CD4-positive, CD25-positive, alpha-beta regulatory T cell (primary cell): ENCODE data around the gene RNASE13. TPM values are rescaled to one million over a fixed set of nuclear protein-coding genes. Genes with fewer than 3 reads are reported as not detected.
"Not testable (repeated sequence)": the region's sequence is repeated elsewhere in the genome, so short reads cannot be mapped to it uniquely, and the experiment has no call there.

ENCODE experiments used
- ATAC-seq, 2 donors: fragments of 150-1000 bp; cut with Tn5 transposase; one replicate each; pipeline ENCODE4 v1.10.0; 2021; ENCODE audit warnings: low read depth in 2 of 2, moderate number of reproducible peaks in 2 of 2, moderate library complexity in 1 of 2
- DNase-seq, 3 donors: peaks; one replicate each; pipeline versions ENCODE4 v3.0.0 to v3.0.0-alpha.2; 2012 to 2022; ENCODE audit warnings: mixed read lengths in 1 of 3
- H3K27ac ChIP-seq: one replicate; pipeline ENCODE4 v1.7.0; 2013; ENCODE audit warnings: mild to moderate bottlenecking, low read length; ENCODE audit not compliant: insufficient read depth, poor library complexity, severe bottlenecking
- H3K27me3 ChIP-seq: one replicate; pipeline ENCODE4 v1.7.0; 2013; ENCODE audit warnings: low read length; ENCODE audit not compliant: control insufficient read depth, insufficient read depth
- H3K36me3 ChIP-seq: one replicate; pipeline ENCODE4 v1.7.0; 2013; ENCODE audit warnings: mild to moderate bottlenecking, low read length, moderate library complexity; ENCODE audit not compliant: control insufficient read depth, insufficient read depth
- H3K4me1 ChIP-seq: 2 replicates; pipeline ENCODE4 v1.7.0; 2013; ENCODE audit warnings: mild to moderate bottlenecking, low read length; ENCODE audit not compliant: insufficient read depth, control insufficient read depth, poor library complexity, severe bottlenecking
- H3K4me3 ChIP-seq: one replicate; pipeline ENCODE4 v1.7.0; 2013; ENCODE audit warnings: low read depth, mild to moderate bottlenecking, low read length, moderate library complexity
- H3K9me3 ChIP-seq, 2 experiments: 1 replicate in 1 of 2; 2 replicates in 1 of 2; pipeline ENCODE4 v1.7.0; 2013; ENCODE audit warnings: low read length in 2 of 2, mild to moderate bottlenecking in 1 of 2, moderate library complexity in 1 of 2; ENCODE audit not compliant: control insufficient read depth in 2 of 2
- H3K27ac Mint-ChIP-seq, 3 donors: one replicate each; pipeline ENCODE4 v1.8.0; 2020 to 2022; ENCODE audit warnings: mild to moderate bottlenecking in 3 of 3, mixed read lengths in 3 of 3, moderate library complexity in 2 of 3
- H3K27me3 Mint-ChIP-seq: one replicate; pipeline ENCODE4 v1.8.0; 2022; ENCODE audit warnings: mild to moderate bottlenecking, mixed read lengths
- H3K36me3 Mint-ChIP-seq: one replicate; pipeline ENCODE4 v1.8.0; 2020; ENCODE audit warnings: mixed read lengths
- H3K4me1 Mint-ChIP-seq, 4 donors: one replicate each; pipeline ENCODE4 v1.8.0; 2020 to 2022; ENCODE audit warnings: mixed read lengths in 4 of 4, mild to moderate bottlenecking in 1 of 4
- H3K4me3 Mint-ChIP-seq, 4 donors: one replicate each; pipeline ENCODE4 v1.8.0; 2020 to 2022; ENCODE audit warnings: mild to moderate bottlenecking in 4 of 4, mixed read lengths in 4 of 4, moderate library complexity in 3 of 4
- H3K9me3 Mint-ChIP-seq, 7 donors: one replicate each; pipeline ENCODE4 v1.8.0; 2020 to 2022; ENCODE audit warnings: mixed read lengths in 7 of 7, mild to moderate bottlenecking in 3 of 7, moderate library complexity in 2 of 7
- polyA plus RNA-seq, 4 donors: library from polyadenylated mRNA; unstranded; fragments of 300-500 nt; fragmentation: Illumina TruSeq; gene quantifications; one replicate each; pipeline ENCODE4 v1.2.3, GENCODE V29; 2021
- total RNA-seq: library from RNA; stranded (reverse); gene quantifications from one replicate; pipeline ENCODE4 v1.2.3, GENCODE V29; 2022

The RNASE13 gene
- total and polyA plus RNA-seq, 5 donors from 2014 or later, result not detected

GRCh38 chr14:21015312-21015711 is 19.3 kb downstream of the RNASE13 start:
- Mint-ChIP-seq H3K4me3 (no peak overlapping the region), H3K27ac (no peak overlapping the region), H3K4me1 (no peaks in the 10 kb centered on the region), H3K9me3 (no peaks in the 10 kb centered on the region), H3K36me3 (peaks cover 21% of the 10 kb centered on the region), H3K27me3 (peaks cover 22% of the 10 kb centered on the region)
- Histone ChIP-seq H3K4me1 (no peaks in the 10 kb centered on the region), H3K27me3 (peaks cover 14% of the 10 kb centered on the region), H3K4me3 (no peak overlapping the region), H3K9me3 (no peaks in the 10 kb centered on the region), H3K27ac (no peak overlapping the region), H3K36me3 (peaks cover 9% of the 10 kb centered on the region)
- ATAC-seq (no peak), DNase-seq (no peak)

DNA sequence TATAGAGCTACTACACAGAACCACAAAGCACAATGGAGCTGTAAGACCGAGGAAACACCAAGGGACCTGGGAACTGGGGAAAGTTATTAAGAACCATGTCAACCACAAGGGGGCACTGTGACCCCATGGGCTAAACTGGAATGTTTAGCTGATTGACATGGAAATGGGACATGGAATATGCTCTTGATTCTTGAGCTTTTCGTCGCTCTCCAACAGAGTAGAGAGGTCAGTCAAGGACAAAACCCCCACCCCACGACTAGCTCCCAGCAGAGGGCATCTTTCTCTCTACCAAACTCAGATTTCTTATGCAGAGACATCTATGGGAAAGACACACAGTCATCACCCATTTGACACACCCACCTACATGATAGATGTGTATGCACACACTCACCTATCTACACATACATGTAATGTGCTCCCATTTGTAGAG is 19.8 kb downstream of the RNASE13 start:
- peak; percentile 64 to 68 for ATAC-seq
- Mint-ChIP-seq H3K27ac (no peak overlapping the region), H3K4me3 (no peak overlapping the region)

DNA sequence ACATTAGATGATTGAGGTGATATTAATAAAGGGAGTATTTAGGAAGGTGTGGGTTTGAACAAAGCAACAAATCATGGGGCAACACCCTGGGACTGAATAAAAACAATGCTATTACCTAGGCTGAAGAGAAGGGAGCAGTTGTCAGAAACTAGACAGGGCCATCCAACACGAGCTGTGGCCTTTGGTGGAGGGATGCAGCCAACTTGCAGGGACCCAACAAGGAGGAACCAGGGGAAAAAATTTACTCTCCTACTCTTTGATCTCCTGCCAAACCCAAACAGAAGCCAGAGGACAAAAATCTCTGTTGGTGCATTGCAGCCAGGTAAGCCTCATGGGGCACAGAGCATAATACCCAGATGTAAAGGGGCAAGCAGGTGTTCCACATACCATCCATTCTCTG is 23.5 kb downstream of the RNASE13 start:
- H3K4me3 ChIP-seq, result no peak overlapping the region
- Mint-ChIP-seq H3K36me3 (no peaks in the 10 kb centered on the region), H3K27ac (no peak overlapping the region), H3K9me3 (no peaks in the 10 kb centered on the region), H3K4me1 (no peaks in the 10 kb centered on the region), H3K4me3 (no peak overlapping the region), H3K27me3 (peaks cover 26% of the 10 kb centered on the region)
- no peaks in the 10 kb centered on the region for H3K36me3 ChIP-seq
- no peaks in the 10 kb centered on the region for H3K4me1 ChIP-seq
- DNase-seq (no peak), ATAC-seq (no peak)
- no peak overlapping the region for H3K27ac ChIP-seq
- peaks cover 14% of the 10 kb centered on the region for H3K27me3 ChIP-seq
- no peaks in the 10 kb centered on the region for H3K9me3 ChIP-seq

More for the DNA sequence above, 19.8 kb downstream of the RNASE13 start:
- H3K36me3 Mint-ChIP-seq, result peaks cover 20% of the 10 kb centered on the region
- Histone ChIP-seq H3K9me3 (no peaks in the 10 kb centered on the region), H3K4me3 (no peak overlapping the region), H3K36me3 (peaks cover 9% of the 10 kb centered on the region), H3K4me1 (no peaks in the 10 kb centered on the region), H3K27me3 (peaks cover 14% of the 10 kb centered on the region), H3K27ac (no peak overlapping the region)
- H3K9me3 Mint-ChIP-seq, result no peaks in the 10 kb centered on the region
- H3K27me3 Mint-ChIP-seq, result peaks cover 22% of the 10 kb centered on the region
- H3K4me1 Mint-ChIP-seq, result no peaks in the 10 kb centered on the region
- DNase-seq, result peak; percentile 72 to 79 (median 73)

- H3K27me3 Mint-ChIP-seq, result peaks cover 25% of the 10 kb centered on the region
- not testable (repeated sequence) for H3K4me3 ChIP-seq, H3K9me3 Mint-ChIP-seq, H3K36me3 Mint-ChIP-seq, H3K4me3 Mint-ChIP-seq, ATAC-seq, H3K4me1 Mint-ChIP-seq, DNase-seq, H3K9me3 ChIP-seq, H3K27ac Mint-ChIP-seq, H3K27ac ChIP-seq, H3K4me1 ChIP-seq, H3K36me3 ChIP-seq
- peaks cover 14% of the 10 kb centered on the region for H3K27me3 ChIP-seq
Observed at GRCh38 chr14:21009721-21010120, 24.9 kb downstream of the RNASE13 start.

DNA sequence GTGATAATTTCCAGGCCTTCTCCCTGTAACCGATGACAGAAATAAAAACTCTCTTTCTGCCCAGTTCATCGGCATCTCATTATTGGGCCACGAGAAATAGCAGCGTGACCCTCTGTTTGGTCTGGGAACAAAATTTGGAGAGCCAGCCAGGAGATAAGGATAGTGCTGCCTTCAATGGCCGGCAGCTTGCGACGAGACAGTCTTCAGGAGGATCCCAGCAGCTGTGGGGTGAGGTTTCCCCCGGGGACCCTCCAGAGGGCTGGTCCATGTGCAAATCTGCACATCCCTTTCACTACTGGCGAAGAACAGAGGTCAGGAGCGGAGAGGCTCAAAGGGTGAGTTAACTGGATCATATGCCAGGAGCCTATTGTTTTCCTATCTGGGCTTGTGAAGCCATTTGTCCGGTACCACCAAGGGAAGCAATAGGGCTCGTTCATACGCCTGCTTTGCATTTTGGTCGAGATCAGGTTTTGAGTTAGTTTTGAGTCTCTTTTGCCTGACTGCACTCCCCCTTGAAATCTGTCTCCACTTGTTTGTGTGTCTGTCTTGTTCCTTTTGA is 30.7 kb downstream of the RNASE13 start:
- no peak for ATAC-seq
- H3K4me3 Mint-ChIP-seq, result no peak overlapping the region

DNA sequence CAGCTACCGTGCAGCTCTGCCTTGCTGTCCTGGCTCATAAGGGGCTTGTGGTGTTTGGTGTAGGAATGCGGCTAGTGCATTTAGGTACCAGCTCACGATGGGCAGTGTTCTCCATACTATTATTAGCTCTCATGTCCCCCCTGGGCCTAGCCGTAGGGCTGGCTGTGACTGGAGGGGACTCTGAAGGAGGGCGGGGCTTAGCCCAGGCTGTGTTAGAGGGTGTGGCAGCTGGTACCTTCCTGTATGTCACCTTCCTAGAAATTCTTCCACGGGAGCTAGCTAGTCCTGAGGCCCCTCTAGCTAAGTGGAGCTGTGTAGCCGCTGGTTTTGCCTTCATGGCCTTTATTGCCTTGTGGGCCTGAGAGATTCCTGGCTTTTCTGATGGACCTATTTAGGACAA is 33.4 kb downstream of the RNASE13 start:
- H3K4me3 Mint-ChIP-seq, result no peak overlapping the region
- no peaks in the 10 kb centered on the region for H3K9me3 Mint-ChIP-seq
- peaks cover 3% of the 10 kb centered on the region for H3K36me3 Mint-ChIP-seq
- H3K36me3 ChIP-seq, result peaks cover 15% of the 10 kb centered on the region
- H3K4me1 Mint-ChIP-seq, result peaks cover 0 to 6% (median 0%) of the 10 kb centered on the region in 4 donors
- H3K27ac ChIP-seq, result no peak overlapping the region
- peaks cover 12% of the 10 kb centered on the region for H3K27me3 Mint-ChIP-seq
- ATAC-seq (no peak), DNase-seq (no peak)
- no peaks in the 10 kb centered on the region for H3K27me3 ChIP-seq
- H3K9me3 ChIP-seq, result no peaks in the 10 kb centered on the region
- peak overlapping the region in 1 of 3 donors; percentile 15 for H3K27ac Mint-ChIP-seq
- no peak overlapping the region for H3K4me3 ChIP-seq
- H3K4me1 ChIP-seq, result no peaks in the 10 kb centered on the region

More for the DNA sequence above, 30.7 kb downstream of the RNASE13 start:
- no peak for DNase-seq
- Mint-ChIP-seq H3K36me3 (no peaks in the 10 kb centered on the region), H3K27ac (no peak overlapping the region), H3K9me3 (no peaks in the 10 kb centered on the region), H3K27me3 (peaks cover 15% of the 10 kb centered on the region), H3K4me1 (no peaks in the 10 kb centered on the region)
- H3K4me3 ChIP-seq, result no peak overlapping the region
- H3K9me3 ChIP-seq, result no peaks in the 10 kb centered on the region
- no peaks in the 10 kb centered on the region for H3K4me1 ChIP-seq
- no peaks in the 10 kb centered on the region for H3K27me3 ChIP-seq
- no peaks in the 10 kb centered on the region for H3K36me3 ChIP-seq
- no peak overlapping the region for H3K27ac ChIP-seq

DNA sequence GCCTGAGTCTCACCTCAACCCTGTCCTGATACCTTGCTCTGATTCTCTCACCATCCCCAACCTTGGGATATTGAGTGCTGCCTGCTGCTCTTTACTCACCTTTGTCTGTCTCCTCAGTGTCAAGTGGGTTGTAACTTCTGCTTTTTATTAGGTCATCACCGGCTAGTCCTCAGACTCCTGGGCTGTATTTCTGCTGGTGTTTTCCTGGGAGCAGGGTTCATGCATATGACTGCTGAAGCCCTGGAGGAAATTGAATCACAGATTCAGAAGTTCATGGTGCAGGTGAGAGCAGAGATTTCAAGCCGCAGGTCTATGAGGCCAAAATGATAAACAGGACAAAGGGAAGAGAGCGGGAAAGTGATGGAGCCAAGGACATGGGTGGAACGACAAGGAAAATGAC is 35.0 kb downstream of the RNASE13 start:
- H3K9me3 Mint-ChIP-seq, result no peaks in the 10 kb centered on the region
- H3K36me3 Mint-ChIP-seq, result peaks cover 18% of the 10 kb centered on the region
- no peaks in the 10 kb centered on the region for H3K9me3 ChIP-seq
- no peak overlapping the region for H3K27ac Mint-ChIP-seq
- no peaks in the 10 kb centered on the region for H3K27me3 ChIP-seq
- peaks cover 0 to 9% (median 0%) of the 10 kb centered on the region in 4 donors for H3K4me1 Mint-ChIP-seq
- H3K36me3 ChIP-seq, result peaks cover 32% of the 10 kb centered on the region
- H3K27ac ChIP-seq, result no peak overlapping the region
- DNase-seq, result no peak
- no peak for ATAC-seq
- H3K4me1 ChIP-seq, result no peaks in the 10 kb centered on the region
- no peak overlapping the region for H3K4me3 Mint-ChIP-seq
- H3K27me3 Mint-ChIP-seq, result peaks cover 12% of the 10 kb centered on the region
- no peak overlapping the region for H3K4me3 ChIP-seq

DNA sequence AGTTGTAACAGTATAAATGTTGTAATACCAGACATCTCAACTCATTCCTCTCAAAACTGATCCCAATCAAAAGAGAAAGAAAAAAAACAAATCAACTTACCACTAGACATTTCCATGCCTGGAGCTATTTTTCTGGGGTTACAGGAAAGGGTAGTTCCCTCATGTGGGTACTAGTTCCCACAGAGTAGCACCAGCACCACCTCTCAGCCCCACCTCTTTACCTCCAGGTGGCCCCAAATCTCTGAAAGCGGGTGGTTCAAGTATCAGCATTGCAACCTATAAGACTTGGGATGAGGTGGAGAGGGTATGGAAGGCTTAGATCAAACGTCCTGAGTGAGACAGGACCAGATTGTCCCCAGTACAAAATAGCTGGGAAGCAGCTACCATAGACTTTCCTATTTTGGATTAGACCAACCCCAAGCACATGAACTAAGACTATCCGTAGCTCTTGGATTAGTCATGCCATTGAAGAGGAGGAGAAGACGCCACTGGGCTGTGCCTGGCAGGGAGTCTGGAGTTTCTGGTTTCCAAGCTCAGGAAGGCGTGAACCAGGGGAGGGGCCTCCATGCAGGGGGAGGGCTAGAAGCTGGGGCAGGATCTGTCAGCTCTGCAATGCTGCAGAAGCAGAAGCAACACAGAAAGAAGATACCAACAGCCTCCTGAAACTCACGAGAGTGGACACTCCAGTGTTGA is 35.8 kb downstream of the RNASE13 start, which contains the start of gene SLC39A2:
Gene SLC39A2, plus strand, starts transcription at position 620 of the 693 bp plus-strand sequence. CDS start 154 bp downstream, outside the sequence.
- H3K27me3 Mint-ChIP-seq, result peaks cover 5% of the 10 kb centered on the region
- H3K27ac Mint-ChIP-seq, result peak within 1 kb of the TSS in 1 of 3 donors; percentile 78
- H3K4me1 ChIP-seq, result no peaks in the 10 kb centered on the region
- H3K27ac ChIP-seq, result no peak within 1 kb of the TSS
- H3K27me3 ChIP-seq, result no peaks in the 10 kb centered on the region
- ATAC-seq (no peak), DNase-seq (no peak)
- H3K4me3 Mint-ChIP-seq, result peak within 1 kb of the TSS in 1 of 4 donors; percentile 22
- no peaks in the 10 kb centered on the region for H3K9me3 Mint-ChIP-seq
- peaks cover 26% of the 10 kb centered on the region for H3K36me3 Mint-ChIP-seq
- H3K36me3 ChIP-seq, result peaks cover 39% of the 10 kb centered on the region
- no peak within 1 kb of the TSS for H3K4me3 ChIP-seq
- no peaks in the 10 kb centered on the region for H3K9me3 ChIP-seq
- peaks cover 0 to 11% (median 1%) of the 10 kb centered on the region in 4 donors for H3K4me1 Mint-ChIP-seq
